ENCODE measurements around the gene HSDL2. TPM values are rescaled to one million over a fixed set of nuclear protein-coding genes. Genes with fewer than 3 reads are reported as not detected.

The HSDL2 gene
- total RNA-seq, 4 donors from 2014 or later = 43.0 to 66.5 (median 60.9) TPM

DNA sequence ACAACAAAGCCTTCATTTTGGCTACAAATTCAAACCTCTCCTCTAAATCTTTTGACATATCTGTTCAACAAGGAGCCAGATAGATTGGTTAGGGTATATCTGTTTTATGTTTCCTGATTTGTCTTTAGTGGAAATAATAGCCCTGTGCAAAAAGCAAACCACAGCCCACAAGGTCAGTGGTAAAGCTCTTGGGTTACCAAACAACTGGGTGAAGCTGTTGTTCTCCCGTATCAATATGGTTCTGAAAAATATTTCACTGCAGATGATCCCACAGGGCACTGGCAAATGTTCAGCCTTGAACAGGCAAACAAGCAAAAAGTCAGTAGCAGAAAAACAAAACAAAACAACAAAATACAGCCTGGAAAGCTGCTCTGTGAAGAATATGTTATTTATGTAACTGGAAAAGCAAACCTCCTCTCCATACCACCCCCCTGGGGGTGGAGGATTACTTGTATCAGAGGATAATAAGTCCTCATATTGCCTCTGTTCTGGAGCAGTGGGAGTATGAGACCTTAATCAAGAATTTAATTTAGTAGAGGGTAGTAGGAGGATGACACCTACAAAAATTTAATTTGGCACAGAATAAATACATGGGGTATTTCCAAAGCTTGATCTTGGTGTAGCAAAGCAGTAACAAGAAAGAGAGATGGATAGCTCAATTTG is 25.7 kb upstream of the HSDL2 start:
- ATAC-seq = no peak
- no peaks in the 10 kb centered on the region for H3K36me3 ChIP-seq
- TF ChIP-seq POLR2A (IDR thresholded peaks at IDR 0.05) = no peak
- TF ChIP-seq, protein P1, sequence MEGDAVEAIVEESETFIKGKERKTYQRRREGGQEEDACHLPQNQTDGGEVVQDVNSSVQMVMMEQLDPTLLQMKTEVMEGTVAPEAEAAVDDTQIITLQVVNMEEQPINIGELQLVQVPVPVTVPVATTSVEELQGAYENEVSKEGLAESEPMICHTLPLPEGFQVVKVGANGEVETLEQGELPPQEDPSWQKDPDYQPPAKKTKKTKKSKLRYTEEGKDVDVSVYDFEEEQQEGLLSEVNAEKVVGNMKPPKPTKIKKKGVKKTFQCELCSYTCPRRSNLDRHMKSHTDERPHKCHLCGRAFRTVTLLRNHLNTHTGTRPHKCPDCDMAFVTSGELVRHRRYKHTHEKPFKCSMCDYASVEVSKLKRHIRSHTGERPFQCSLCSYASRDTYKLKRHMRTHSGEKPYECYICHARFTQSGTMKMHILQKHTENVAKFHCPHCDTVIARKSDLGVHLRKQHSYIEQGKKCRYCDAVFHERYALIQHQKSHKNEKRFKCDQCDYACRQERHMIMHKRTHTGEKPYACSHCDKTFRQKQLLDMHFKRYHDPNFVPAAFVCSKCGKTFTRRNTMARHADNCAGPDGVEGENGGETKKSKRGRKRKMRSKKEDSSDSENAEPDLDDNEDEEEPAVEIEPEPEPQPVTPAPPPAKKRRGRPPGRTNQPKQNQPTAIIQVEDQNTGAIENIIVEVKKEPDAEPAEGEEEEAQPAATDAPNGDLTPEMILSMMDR (IDR thresholded peaks at IDR 0.05) = no peak
- TF ChIP-seq EP300 (IDR thresholded peaks at IDR 0.05) = no peak
- TF ChIP-seq POLR2AphosphoS5 (IDR thresholded peaks at IDR 0.05) = no peak
- no peaks in the 10 kb centered on the region for H3K9me3 ChIP-seq
- H3K27ac ChIP-seq = no peak overlapping the region
- H3K4me1 ChIP-seq = no peaks in the 10 kb centered on the region
- H3K4me3 ChIP-seq = no peak overlapping the region
- H3K27me3 ChIP-seq = peaks cover 5% of the 10 kb centered on the region
- WGBS, 2 donors (ENCODE audit: low coverage in 1 of 2) = 67% methylated on average over 1 of the region's 1 CpG

DNA sequence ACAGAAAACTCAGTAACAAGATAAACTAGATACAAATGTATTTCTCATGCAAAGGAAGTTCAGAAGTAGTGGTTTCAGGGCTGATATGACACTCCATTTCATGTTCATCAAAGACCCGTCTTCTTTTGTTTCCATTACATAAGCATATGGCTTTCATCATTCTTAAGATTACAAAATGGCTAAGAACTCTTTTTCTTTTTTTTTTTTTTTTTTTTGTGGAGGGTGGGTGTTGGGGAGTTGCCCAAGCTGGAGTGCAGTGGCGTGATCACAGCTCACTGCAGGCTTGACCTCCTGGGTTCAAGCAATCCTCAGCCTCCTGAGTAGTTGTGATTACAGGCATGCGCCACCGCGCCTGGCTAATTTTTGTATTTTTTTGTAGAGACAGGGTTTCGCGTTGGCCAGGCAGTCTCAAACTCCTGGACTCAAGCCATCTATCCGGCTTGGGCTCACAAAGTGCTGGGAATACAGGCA is 24.4 kb upstream of the HSDL2 start:
- 37 to 66% methylated on average over 8 of the region's 8 CpGs for WGBS, 2 donors (ENCODE audit: low coverage in 1 of 2)
- H3K27me3 ChIP-seq = peaks cover 5% of the 10 kb centered on the region
- no peaks in the 10 kb centered on the region for H3K36me3 ChIP-seq
- no peak overlapping the region for H3K4me3 ChIP-seq
- no peaks in the 10 kb centered on the region for H3K4me1 ChIP-seq
- TF ChIP-seq, protein P1 (IDR thresholded peaks at IDR 0.05) = no peak
- TF ChIP-seq POLR2A (IDR thresholded peaks at IDR 0.05) (no peak), POLR2AphosphoS5 (IDR thresholded peaks at IDR 0.05) (no peak), EP300 (IDR thresholded peaks at IDR 0.05) (no peak)
- no peak for ATAC-seq
- no peak overlapping the region for H3K27ac ChIP-seq
- no peaks in the 10 kb centered on the region for H3K9me3 ChIP-seq

DNA sequence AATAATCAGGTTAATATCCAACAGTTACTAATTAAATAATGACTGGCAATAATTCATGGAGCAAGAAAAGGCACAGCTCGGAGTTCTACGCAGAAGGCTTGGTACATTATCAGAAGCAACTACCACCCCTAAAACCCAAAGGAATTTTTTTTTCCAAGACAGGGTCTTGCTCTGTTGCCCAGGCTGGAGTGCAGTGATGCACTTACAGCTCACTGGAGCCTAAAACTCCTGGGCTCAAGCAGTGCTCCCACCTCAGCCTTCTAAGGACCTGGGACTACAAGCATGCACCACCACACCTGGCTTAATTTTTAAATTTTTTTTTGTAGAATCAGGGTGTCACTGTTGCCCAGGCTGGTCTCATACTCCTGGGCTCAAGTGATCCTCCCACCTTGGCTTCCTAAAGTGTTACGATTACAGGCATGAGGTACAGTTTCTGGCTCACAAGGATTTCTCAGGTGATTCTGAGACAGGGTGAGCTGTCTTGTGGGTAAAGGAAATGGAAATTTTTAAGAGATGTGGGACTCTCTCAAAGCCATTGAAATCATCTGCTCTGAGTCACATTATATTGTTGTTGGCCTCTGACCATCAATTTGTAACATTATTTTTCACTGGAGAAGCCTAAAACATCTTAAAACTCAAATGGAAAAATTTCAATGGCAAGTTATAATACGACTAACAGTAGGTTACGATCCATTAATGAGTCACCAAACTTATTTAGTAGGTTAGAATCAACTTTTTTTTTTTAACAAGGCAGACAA is 19.7 kb upstream of the HSDL2 start:
- no peak overlapping the region for H3K4me3 ChIP-seq
- H3K36me3 ChIP-seq = no peaks in the 10 kb centered on the region
- 71 to 76% methylated on average over 4 to 5 of the region's 5 CpGs for WGBS, 2 donors (ENCODE audit: low coverage in 1 of 2)
- TF ChIP-seq POLR2A (IDR thresholded peaks at IDR 0.05) (no peak), POLR2AphosphoS5 (IDR thresholded peaks at IDR 0.05) (no peak), EP300 (IDR thresholded peaks at IDR 0.05) (no peak)
- TF ChIP-seq, protein P1 (IDR thresholded peaks at IDR 0.05) = no peak
- H3K27ac ChIP-seq = no peak overlapping the region
- no peaks in the 10 kb centered on the region for H3K27me3 ChIP-seq
- H3K9me3 ChIP-seq = no peaks in the 10 kb centered on the region
- peaks cover 0 to 4% (median 0%) of the 10 kb centered on the region in 3 donors for H3K4me1 ChIP-seq
- no peak for ATAC-seq

DNA sequence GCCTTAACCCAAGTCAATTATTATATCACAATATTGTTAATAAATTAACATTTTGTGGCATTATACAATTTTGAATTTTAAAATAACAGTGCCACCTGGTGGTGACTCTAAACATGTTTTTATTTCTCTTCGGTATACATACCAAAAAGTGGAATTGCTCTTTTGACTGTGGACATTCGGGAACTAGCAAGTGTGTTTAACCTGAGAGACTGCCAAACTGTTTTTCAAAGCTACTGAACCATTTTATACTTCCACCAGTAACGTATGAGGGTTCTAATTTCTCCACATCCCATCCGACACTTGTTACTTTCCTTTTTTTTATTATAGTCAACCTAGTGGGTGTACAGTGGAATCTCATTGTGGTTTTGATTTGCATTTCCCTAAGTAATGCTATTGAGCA is 18.3 kb upstream of the HSDL2 start:
- TF ChIP-seq EP300 (IDR thresholded peaks at IDR 0.05) = no peak
- TF ChIP-seq POLR2A (IDR thresholded peaks at IDR 0.05) = no peak
- no peak for TF ChIP-seq POLR2AphosphoS5 (IDR thresholded peaks at IDR 0.05)
- TF ChIP-seq, protein P1 (IDR thresholded peaks at IDR 0.05) = peak; percentile 57 to 68 (median 64)
- Histone ChIP-seq H3K4me1 (peaks cover 0 to 4% (median 0%) of the 10 kb centered on the region in 3 donors), H3K9me3 (no peaks in the 10 kb centered on the region), H3K27me3 (no peaks in the 10 kb centered on the region), H3K27ac (no peak overlapping the region), H3K36me3 (no peaks in the 10 kb centered on the region), H3K4me3 (no peak overlapping the region)
- 8 to 9% methylated on average over 4 of the region's 4 CpGs for WGBS, 2 donors (ENCODE audit: low coverage in 1 of 2)
- no peak for ATAC-seq

All from gastroesophageal sphincter (tissue), 4 donors.